B cell (primary cell): ENCODE measurements around the gene WDR54. TPM values are rescaled to one million over a fixed set of nuclear protein-coding genes. Genes with fewer than 3 reads are reported as not detected.

ENCODE experiments used
- ATAC-seq: fragments of 200-7000 bp; cut with Tn5 transposase; one replicate; pipeline ENCODE4 v1.10.0; 2021; ENCODE audit warnings: low read depth, mild to moderate bottlenecking, moderate number of reproducible peaks, moderate library complexity
- CTCF ChIA-PET: fragments of 350-600 bp; sonication (Branson Sonifier 250); formaldehyde crosslinking; loops from one replicate; lab custom pipeline; 2021; ENCODE audit warnings: antibody characterized with exemption, inconsistent platforms; lab: Charles Lee
- POLR2A ChIA-PET: fragments of 350-600 bp; sonication (Branson Sonifier 250); formaldehyde crosslinking; loops from one replicate; lab custom pipeline; 2021; ENCODE audit warnings: antibody characterized with exemption; lab: Charles Lee
- DNase-seq: peaks from one replicate; pipeline ENCODE4 v3.0.0; 2013
- H2AFZ ChIP-seq: 2 replicates; pipeline ENCODE4 v1.6.1; 2012; ENCODE audit warnings: mild to moderate bottlenecking, low read depth, low read length; ENCODE audit not compliant: insufficient read depth, poor library complexity, severe bottlenecking
- H3K27ac ChIP-seq, 2 donors: 1 replicate in 1 of 2; 2 replicates in 1 of 2; pipeline ENCODE4 v1.5.1; 2012 to 2013; ENCODE audit warnings: low read length in 2 of 2, mild to moderate bottlenecking in 2 of 2, moderate library complexity in 1 of 2
- H3K27me3 ChIP-seq, 4 experiments: fragments of 200-600 bp in 1 of 4; sonication (generic) in 1 of 4; replicated peaks in 1 of 4; 1 replicate in 2 of 4; 2 replicates in 2 of 4; pipeline versions ENCODE4 v1.6.1 to v1.7.0; 2013 to 2016; ENCODE audit warnings: low read length in 3 of 4, mild to moderate bottlenecking in 2 of 4, mixed read lengths in 1 of 4, moderate library complexity in 1 of 4; ENCODE audit not compliant: insufficient read depth in 4 of 4, control insufficient read depth in 3 of 4; ENCODE audit errors: control extremely low read depth in 1 of 4
- H3K36me3 ChIP-seq, 2 experiments: replicated peaks in 1 of 2; 1 replicate in 1 of 2; 2 replicates in 1 of 2; pipeline versions ENCODE4 v1.6.1 to v1.7.1; 2013; ENCODE audit warnings: low read length in 1 of 2; ENCODE audit not compliant: insufficient read depth in 2 of 2, control insufficient read depth in 1 of 2; ENCODE audit errors: control extremely low read depth in 1 of 2, extremely low read depth in 1 of 2
- H3K4me1 ChIP-seq, 2 donors: fragments of 200-600 bp in 1 of 2; sonication (generic) in 1 of 2; 1 replicate in 1 of 2; 2 replicates in 1 of 2; pipeline versions ENCODE4 v1.5.1 to v1.6.1; 2013 to 2017; ENCODE audit warnings: low read length in 2 of 2; ENCODE audit not compliant: control insufficient read depth in 2 of 2, insufficient read depth in 2 of 2
- H3K4me2 ChIP-seq: replicated peaks from 2 replicates; pipeline ENCODE3; 2012; ENCODE audit warnings: mild to moderate bottlenecking, low read depth, low read length; ENCODE audit not compliant: poor library complexity, severe bottlenecking
- H3K4me3 ChIP-seq, 5 experiments: fragments of 200-600 bp in 1 of 5; sonication (generic) in 1 of 5; 1 replicate in 3 of 5; 2 replicates in 2 of 5; pipeline versions ENCODE4 v1.5.1 to v1.7.0; 2011 to 2016; ENCODE audit warnings: low read length in 4 of 5, mild to moderate bottlenecking in 4 of 5, low read depth in 2 of 5, control low read depth in 1 of 5, moderate library complexity in 1 of 5; ENCODE audit not compliant: insufficient read depth in 1 of 5; ENCODE audit errors: control extremely low read depth in 1 of 5, extremely low read depth in 1 of 5
- H3K79me2 ChIP-seq: fragments of 200-600 bp; sonication (generic); one replicate; pipeline ENCODE4 v1.6.0; 2016; ENCODE audit warnings: low read length; ENCODE audit not compliant: control insufficient read depth, insufficient read depth
- H3K9ac ChIP-seq: fragments of 200-600 bp; sonication (generic); 2 replicates; pipeline ENCODE4 v1.6.1; 2017; ENCODE audit warnings: mild to moderate bottlenecking, low read length, moderate library complexity
- H3K9me3 ChIP-seq, 3 donors: one replicate each; pipeline versions ENCODE4 v1.6.1 to v1.7.1; 2013; ENCODE audit warnings: low read length in 2 of 3; ENCODE audit not compliant: control insufficient read depth in 2 of 3, insufficient read depth in 1 of 3; ENCODE audit errors: control extremely low read depth in 1 of 3
- H4K20me1 ChIP-seq: 2 replicates; pipeline ENCODE4 v1.6.0; 2012; ENCODE audit warnings: mild to moderate bottlenecking, low read length; ENCODE audit not compliant: insufficient read depth, control insufficient read depth, poor library complexity, severe bottlenecking
- H3K27ac Mint-ChIP-seq: one replicate; pipeline ENCODE4 v1.8.0; 2021; ENCODE audit warnings: mixed read lengths
- H3K27me3 Mint-ChIP-seq: one replicate; pipeline ENCODE4 v1.8.0; 2021; ENCODE audit warnings: mixed read lengths
- H3K4me1 Mint-ChIP-seq: one replicate; pipeline ENCODE4 v1.8.0; 2021; ENCODE audit warnings: mixed read lengths
- H3K4me3 Mint-ChIP-seq: one replicate; pipeline ENCODE4 v1.8.0; 2021; ENCODE audit warnings: mixed read lengths
- H3K9me3 Mint-ChIP-seq: one replicate; pipeline ENCODE4 v1.8.0; 2022; ENCODE audit warnings: mixed read lengths; ENCODE audit not compliant: insufficient read depth
- EZH2 ChIP-seq: IDR thresholded peaks from 2 replicates; pipeline ENCODE4 v1.6.1; 2012; ENCODE audit warnings: borderline replicate concordance, low read depth, mild to moderate bottlenecking, moderate library complexity, low read length; ENCODE audit not compliant: insufficient read depth, poor library complexity, severe bottlenecking
- WGBS: methylation state at CpG from one replicate; pipeline ENCODE4 v1.1.5; 2013; ENCODE audit warnings: missing lambda C conversion rate; ENCODE audit not compliant: insufficient coverage; 5-methylcytosine and 5-hydroxymethylcytosine counted together
- intact Hi-C: fragments of 100-400 bp; cut with micrococcal nuclease; formaldehyde crosslinking; loops from one replicate; pipeline ENCODE4 v1.10.0; 2022
- polyA plus RNA-seq: library from polyadenylated mRNA; depleted of rRNA; stranded (reverse); fragments of >200 nt; gene quantifications from 2 replicates; pipeline ENCODE4 v1.2.3, GENCODE V29; 2012
- total RNA-seq, 2 donors: library from RNA; stranded (reverse); fragments of 120-200 nt in 1 of 2; gene quantifications; 1 replicate in 1 of 2; 2 replicates in 1 of 2; pipeline versions ENCODE4 v1.2.3 to v1.2.4, GENCODE V29; 2013 to 2022
- TF ChIP-seq, protein P1 (sequence below): fragments of 200-600 bp; IDR thresholded peaks from one replicate; pipeline ENCODE4 v1.8.0; 2022; ENCODE audit warnings: antibody characterized with exemption, mild to moderate bottlenecking

WDR54 gene
- total and polyA plus RNA-seq, 2 donors (not counting 1 experiment from before 2014, with no cell fraction given), result 42.2 to 52.8 TPM

- Mint-ChIP-seq H3K4me3 (no peak overlapping the region), H3K27ac (no peak overlapping the region), H3K9me3 (no peaks in the 10 kb centered on the region), H3K4me1 (peaks cover 62% of the 10 kb centered on the region), H3K27me3 (no peaks in the 10 kb centered on the region)
- ChIA-PET CTCF (no interaction called here), POLR2A (interaction anchor here (0.6 to 1.0 kb wide), 3 partner anchors 27 to 85 kb away, joined by 3 read pairs; no protein-coding TSS in a partner anchor)
- Histone ChIP-seq H3K36me3 (no peaks in the 10 kb centered on the region), H3K4me3 (no peak overlapping the region), H3K9me3 (no peaks in the 10 kb centered on the region), H3K9ac (no peak overlapping the region), H3K4me1 (peaks cover 48 to 71% of the 10 kb centered on the region in 2 donors), H3K4me2 (no peak overlapping the region), H3K27me3 (no peaks in the 10 kb centered on the region), H3K79me2 (peaks cover 4% of the 10 kb centered on the region), H4K20me1 (no peaks in the 10 kb centered on the region), H2AFZ (no peak overlapping the region), H3K27ac (no peak overlapping the region)
- DNase-seq, result no peak
- WGBS, result over 99% methylated on average over 21 of the region's 27 CpGs
- intact Hi-C loops, result no loop called here
- ATAC-seq, result no peak
- TF ChIP-seq, protein P1, sequence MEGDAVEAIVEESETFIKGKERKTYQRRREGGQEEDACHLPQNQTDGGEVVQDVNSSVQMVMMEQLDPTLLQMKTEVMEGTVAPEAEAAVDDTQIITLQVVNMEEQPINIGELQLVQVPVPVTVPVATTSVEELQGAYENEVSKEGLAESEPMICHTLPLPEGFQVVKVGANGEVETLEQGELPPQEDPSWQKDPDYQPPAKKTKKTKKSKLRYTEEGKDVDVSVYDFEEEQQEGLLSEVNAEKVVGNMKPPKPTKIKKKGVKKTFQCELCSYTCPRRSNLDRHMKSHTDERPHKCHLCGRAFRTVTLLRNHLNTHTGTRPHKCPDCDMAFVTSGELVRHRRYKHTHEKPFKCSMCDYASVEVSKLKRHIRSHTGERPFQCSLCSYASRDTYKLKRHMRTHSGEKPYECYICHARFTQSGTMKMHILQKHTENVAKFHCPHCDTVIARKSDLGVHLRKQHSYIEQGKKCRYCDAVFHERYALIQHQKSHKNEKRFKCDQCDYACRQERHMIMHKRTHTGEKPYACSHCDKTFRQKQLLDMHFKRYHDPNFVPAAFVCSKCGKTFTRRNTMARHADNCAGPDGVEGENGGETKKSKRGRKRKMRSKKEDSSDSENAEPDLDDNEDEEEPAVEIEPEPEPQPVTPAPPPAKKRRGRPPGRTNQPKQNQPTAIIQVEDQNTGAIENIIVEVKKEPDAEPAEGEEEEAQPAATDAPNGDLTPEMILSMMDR, result no peak
- TF ChIP-seq EZH2, result no peak
Observed at GRCh38 chr2:74418312-74418711, 3.2 kb upstream of the WDR54 start.

DNA sequence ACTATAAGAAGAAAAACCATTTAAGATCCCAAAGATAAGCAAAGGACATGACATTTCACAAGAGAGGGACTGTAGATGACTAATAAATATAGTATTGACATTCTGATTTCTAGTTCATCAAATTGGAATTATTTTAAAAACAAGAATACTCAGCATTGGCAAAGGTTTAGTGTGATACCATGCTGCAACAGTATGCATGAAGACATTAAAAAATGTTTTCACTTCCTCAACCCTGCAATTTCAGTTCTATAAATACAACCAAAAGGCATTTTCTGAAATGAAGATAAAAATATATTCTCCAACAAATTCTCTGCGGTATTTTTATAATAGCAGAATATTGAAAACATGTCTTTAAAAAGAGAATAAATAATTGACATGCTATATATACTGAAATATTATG is 2.2 kb upstream of the WDR54 start:
- intact Hi-C loops, result no loop called here
- H3K27ac Mint-ChIP-seq, result peak overlapping the region; percentile 46
- Histone ChIP-seq H3K27ac (no peak overlapping the region), H3K79me2 (peaks cover 4% of the 10 kb centered on the region), H3K4me3 (peak overlapping the region in 1 of 5 experiments; percentile 18), H3K27me3 (no peaks in the 10 kb centered on the region), H2AFZ (no peak overlapping the region), H3K4me2 (peak overlapping the region; percentile 59), H4K20me1 (no peaks in the 10 kb centered on the region), H3K36me3 (peaks cover 0 to 2% of the 10 kb centered on the region in 2 experiments), H3K4me1 (peaks cover 38 to 61% of the 10 kb centered on the region in 2 donors), H3K9me3 (no peaks in the 10 kb centered on the region), H3K9ac (no peak overlapping the region)
- H3K4me3 Mint-ChIP-seq, result peak overlapping the region; percentile 39
- ATAC-seq, result no peak
- H3K27me3 Mint-ChIP-seq, result no peaks in the 10 kb centered on the region
- TF ChIP-seq EZH2, result no peak
- TF ChIP-seq, protein P1, result no peak
- ChIA-PET CTCF (interaction anchor here (0.8 kb wide), 1 partner anchor 33 kb away, joined by 3 read pairs; no protein-coding TSS in a partner anchor), POLR2A (interaction anchor here (1.0 kb wide), 1 partner anchor 28 kb away, joined by 3 read pairs; no protein-coding TSS in a partner anchor)
- H3K9me3 Mint-ChIP-seq, result no peaks in the 10 kb centered on the region
- peaks cover 55% of the 10 kb centered on the region for H3K4me1 Mint-ChIP-seq
- no peak for DNase-seq
- WGBS, result no CpG with 5 or more reads among the region's 1 CpG
